Effector memory CD8-positive, alpha-beta T cell (primary cell): ENCODE data around the gene VGLL1.

Source experiments
- ATAC-seq: fragments of 150-1000 bp; cut with Tn5 transposase; replicated peaks from 2 replicates; pipeline ENCODE4 v1.10.0; 2021; ENCODE audit warnings: mild to moderate bottlenecking, moderate library complexity
- DNase-seq, 3 experiments: peaks; one replicate each; pipeline ENCODE4 v3.0.0; 2021
- H3K27ac Mint-ChIP-seq, 2 donors: one replicate each; pipeline ENCODE4 v1.8.0; 2022; ENCODE audit warnings: mild to moderate bottlenecking in 2 of 2, mixed read lengths in 2 of 2, moderate library complexity in 2 of 2
- H3K27me3 Mint-ChIP-seq, 2 donors: one replicate each; pipeline ENCODE4 v1.8.0; 2022; ENCODE audit warnings: mixed read lengths in 2 of 2
- H3K36me3 Mint-ChIP-seq: one replicate; pipeline ENCODE4 v1.8.0; 2022; ENCODE audit warnings: mild to moderate bottlenecking, moderate library complexity, mixed read lengths; ENCODE audit not compliant: insufficient read depth
- H3K4me1 Mint-ChIP-seq, 2 donors: one replicate each; pipeline ENCODE4 v1.8.0; 2022; ENCODE audit warnings: low read depth in 2 of 2, mixed read lengths in 2 of 2
- H3K4me3 Mint-ChIP-seq, 2 donors: one replicate each; pipeline ENCODE4 v1.8.0; 2022; ENCODE audit warnings: mild to moderate bottlenecking in 2 of 2, mixed read lengths in 2 of 2, moderate library complexity in 2 of 2
- H3K9me3 Mint-ChIP-seq, 2 donors: one replicate each; pipeline ENCODE4 v1.8.0; 2022; ENCODE audit warnings: mixed read lengths in 2 of 2

Gene VGLL1

GRCh38 chrX:136528645-136529315, 3.2 kb upstream of the VGLL1 start:
- H3K36me3 Mint-ChIP-seq, result no peaks in the 10 kb centered on the region
- H3K4me1 Mint-ChIP-seq, result peaks cover 0 to 3% of the 10 kb centered on the region in 2 donors
- no peak overlapping the region for H3K27ac Mint-ChIP-seq
- no peak overlapping the region for H3K4me3 Mint-ChIP-seq
- no peak for DNase-seq
- H3K9me3 Mint-ChIP-seq, result no peaks in the 10 kb centered on the region
- ATAC-seq, result no peak
- peaks cover 0 to 6% of the 10 kb centered on the region in 2 donors for H3K27me3 Mint-ChIP-seq

GRCh38 chrX:136529795-136530194, 2.2 kb upstream of the VGLL1 start:
- H3K4me1 Mint-ChIP-seq, result peaks cover 0 to 3% of the 10 kb centered on the region in 2 donors
- no peaks in the 10 kb centered on the region for H3K36me3 Mint-ChIP-seq
- DNase-seq (no peak), ATAC-seq (no peak)
- peaks cover 0 to 6% of the 10 kb centered on the region in 2 donors for H3K27me3 Mint-ChIP-seq
- no peak overlapping the region for H3K27ac Mint-ChIP-seq
- H3K9me3 Mint-ChIP-seq, result no peaks in the 10 kb centered on the region
- H3K4me3 Mint-ChIP-seq, result no peak overlapping the region

DNA sequence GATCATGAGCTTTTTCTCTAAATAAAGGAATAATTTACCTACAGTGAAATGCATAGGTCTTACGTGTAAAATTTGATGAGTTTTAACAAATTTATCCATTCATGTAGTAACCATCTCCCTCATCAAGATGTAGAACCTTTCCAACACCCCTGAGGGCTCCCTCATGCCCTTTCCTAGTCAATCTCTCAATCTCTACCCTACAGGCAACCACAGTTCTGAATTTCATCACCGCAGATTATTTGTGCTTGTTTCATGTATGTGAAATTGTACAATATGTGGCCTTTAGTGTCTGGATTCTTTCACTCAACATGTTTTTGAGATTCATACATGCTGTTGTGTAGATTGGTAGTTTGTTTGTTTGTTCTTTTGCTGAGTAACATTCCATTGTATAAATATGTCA, 2.1 kb downstream of the VGLL1 start:
- no peak overlapping the region for H3K27ac Mint-ChIP-seq
- peaks cover 0 to 6% of the 10 kb centered on the region in 2 donors for H3K27me3 Mint-ChIP-seq
- H3K36me3 Mint-ChIP-seq, result no peaks in the 10 kb centered on the region
- H3K4me3 Mint-ChIP-seq, result no peak overlapping the region
- H3K9me3 Mint-ChIP-seq, result no peaks in the 10 kb centered on the region
- ATAC-seq (no peak), DNase-seq (no peak)
- peaks cover 0 to 4% of the 10 kb centered on the region in 2 donors for H3K4me1 Mint-ChIP-seq

GRCh38 chrX:136538811-136539210, 6.8 kb downstream of the VGLL1 start:
- peak overlapping the region in 1 of 2 donors; percentile 35 for H3K27ac Mint-ChIP-seq
- H3K4me1 Mint-ChIP-seq, result peaks cover 6 to 12% of the 10 kb centered on the region in 2 donors
- no peaks in the 10 kb centered on the region for H3K36me3 Mint-ChIP-seq
- no peak for ATAC-seq
- H3K4me3 Mint-ChIP-seq, result no peak overlapping the region
- DNase-seq, result no peak
- no peaks in the 10 kb centered on the region for H3K9me3 Mint-ChIP-seq
- peaks cover 0 to 6% of the 10 kb centered on the region in 2 donors for H3K27me3 Mint-ChIP-seq

GRCh38 chrX:136540226-136540625, 8.2 kb downstream of the VGLL1 start:
- ATAC-seq, result no peak

GRCh38 chrX:136541294-136541693, 9.3 kb downstream of the VGLL1 start:
- Mint-ChIP-seq H3K4me3 (no peak overlapping the region), H3K9me3 (no peaks in the 10 kb centered on the region), H3K4me1 (peaks cover 12 to 19% of the 10 kb centered on the region in 2 donors), H3K36me3 (no peaks in the 10 kb centered on the region), H3K27me3 (peaks cover 0 to 4% of the 10 kb centered on the region in 2 donors), H3K27ac (no peak overlapping the region)
- DNase-seq (no peak), ATAC-seq (no peak)

More at GRCh38 chrX:136540226-136540625, 8.2 kb downstream of the VGLL1 start:
- H3K27me3 Mint-ChIP-seq, result peaks cover 0 to 6% of the 10 kb centered on the region in 2 donors
- H3K4me1 Mint-ChIP-seq, result peaks cover 9 to 12% of the 10 kb centered on the region in 2 donors
- no peaks in the 10 kb centered on the region for H3K9me3 Mint-ChIP-seq
- no peak for DNase-seq
- H3K4me3 Mint-ChIP-seq, result no peak overlapping the region
- H3K36me3 Mint-ChIP-seq, result no peaks in the 10 kb centered on the region
- no peak overlapping the region for H3K27ac Mint-ChIP-seq

- DNase-seq, result peak in 1 of 3 experiments; percentile 0
- H3K4me1 Mint-ChIP-seq, result peaks cover 12 to 23% of the 10 kb centered on the region in 2 donors
- peak; percentile 40 for ATAC-seq
- no peaks in the 10 kb centered on the region for H3K36me3 Mint-ChIP-seq
- no peak overlapping the region for H3K4me3 Mint-ChIP-seq
- H3K27me3 Mint-ChIP-seq, result no peaks in the 10 kb centered on the region
- no peaks in the 10 kb centered on the region for H3K9me3 Mint-ChIP-seq
- H3K27ac Mint-ChIP-seq, result peak overlapping the region in 1 of 2 donors; percentile 28
Measured at GRCh38 chrX:136542281-136542680, 10.3 kb downstream of the VGLL1 start.

DNA sequence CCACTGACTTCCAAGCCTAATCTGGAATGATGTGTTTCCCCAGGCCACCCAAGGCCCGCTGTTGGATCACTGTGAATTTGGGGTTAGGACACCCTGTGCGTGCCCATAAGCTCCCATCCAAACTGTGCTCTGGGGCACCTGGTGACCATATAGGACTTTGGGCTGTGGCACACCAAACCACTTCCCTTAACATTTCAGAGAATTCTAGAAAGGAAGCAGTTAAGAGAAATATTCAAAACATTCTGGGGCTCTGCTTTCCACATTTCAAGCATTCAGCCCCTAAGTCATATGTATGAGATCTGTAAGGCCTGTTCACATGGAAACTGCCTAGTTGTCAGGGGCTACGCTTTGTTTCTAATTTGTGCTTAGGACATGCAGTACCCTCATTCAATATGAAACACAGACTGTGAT, 14.4 kb downstream of the VGLL1 start:
- H3K4me3 Mint-ChIP-seq, result peak overlapping the region in 1 of 2 donors; percentile 27
- DNase-seq, result no peak

DNA sequence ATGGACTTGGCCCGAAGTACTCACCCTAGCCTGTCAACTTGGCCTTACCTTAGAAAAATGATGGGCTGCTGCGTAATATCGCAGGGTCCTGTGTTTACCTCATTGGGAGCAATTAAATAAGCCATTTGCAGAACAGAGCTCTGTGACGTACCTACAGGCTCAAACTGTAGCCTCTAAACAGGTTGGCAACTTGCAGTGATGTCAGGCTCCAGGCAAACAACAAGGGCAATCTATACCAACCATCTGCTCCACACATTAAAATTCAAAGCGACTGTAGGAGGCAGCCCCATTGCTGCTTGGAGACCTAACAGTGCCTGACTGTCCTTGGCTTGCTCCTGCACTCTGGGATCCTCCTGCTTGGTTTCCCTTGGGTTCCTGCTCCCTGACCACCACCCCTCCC, 17.2 kb downstream of the VGLL1 start:
- no peak for ATAC-seq
- no peaks in the 10 kb centered on the region for H3K36me3 Mint-ChIP-seq

More for the DNA sequence above, 14.4 kb downstream of the VGLL1 start:
- no peaks in the 10 kb centered on the region for H3K36me3 Mint-ChIP-seq
- no peak for ATAC-seq
- peaks cover 19 to 25% of the 10 kb centered on the region in 2 donors for H3K4me1 Mint-ChIP-seq
- H3K27ac Mint-ChIP-seq, result peak overlapping the region; percentile 69 to 81
- H3K27me3 Mint-ChIP-seq, result no peaks in the 10 kb centered on the region
- no peaks in the 10 kb centered on the region for H3K9me3 Mint-ChIP-seq

GRCh38 chrX:136551410-136551809, 19.4 kb downstream of the VGLL1 start:
- no peak overlapping the region for H3K4me3 Mint-ChIP-seq
- ATAC-seq, result no peak
- DNase-seq, result no peak
- no peaks in the 10 kb centered on the region for H3K9me3 Mint-ChIP-seq
- H3K36me3 Mint-ChIP-seq, result no peaks in the 10 kb centered on the region
- H3K27ac Mint-ChIP-seq, result no peak overlapping the region
- no peaks in the 10 kb centered on the region for H3K27me3 Mint-ChIP-seq
- H3K4me1 Mint-ChIP-seq, result peaks cover 7 to 8% of the 10 kb centered on the region in 2 donors

More for the DNA sequence above, 17.2 kb downstream of the VGLL1 start:
- Mint-ChIP-seq H3K27ac (peak overlapping the region in 1 of 2 donors; percentile 65), H3K4me1 (peaks cover 7 to 22% of the 10 kb centered on the region in 2 donors), H3K4me3 (no peak overlapping the region), H3K9me3 (no peaks in the 10 kb centered on the region), H3K27me3 (no peaks in the 10 kb centered on the region)
- DNase-seq, result no peak

GRCh38 chrX:136555694-136556093, 23.7 kb downstream of the VGLL1 start:
- H3K4me3 Mint-ChIP-seq, result no peak overlapping the region
- H3K9me3 Mint-ChIP-seq, result no peaks in the 10 kb centered on the region
- H3K27me3 Mint-ChIP-seq, result no peaks in the 10 kb centered on the region
- no peak overlapping the region for H3K27ac Mint-ChIP-seq
- ATAC-seq, result no peak
- DNase-seq, result no peak
- H3K4me1 Mint-ChIP-seq, result no peaks in the 10 kb centered on the region
- no peaks in the 10 kb centered on the region for H3K36me3 Mint-ChIP-seq

GRCh38 chrX:136572030-136572429, 40.0 kb downstream of the VGLL1 start:
- Mint-ChIP-seq H3K27ac (no peak overlapping the region), H3K4me3 (no peak overlapping the region)
- no peak for DNase-seq

GRCh38 chrX:136574548-136574947, 42.5 kb downstream of the VGLL1 start:
- ATAC-seq (no peak), DNase-seq (no peak)
- Mint-ChIP-seq H3K27ac (no peak overlapping the region), H3K36me3 (no peaks in the 10 kb centered on the region), H3K27me3 (no peaks in the 10 kb centered on the region), H3K4me3 (no peak overlapping the region), H3K9me3 (no peaks in the 10 kb centered on the region), H3K4me1 (peaks cover 3 to 11% of the 10 kb centered on the region in 2 donors)

More at GRCh38 chrX:136572030-136572429, 40.0 kb downstream of the VGLL1 start:
- H3K9me3 Mint-ChIP-seq, result no peaks in the 10 kb centered on the region
- peaks cover 0 to 4% of the 10 kb centered on the region in 2 donors for H3K4me1 Mint-ChIP-seq
- ATAC-seq, result no peak
- H3K27me3 Mint-ChIP-seq, result no peaks in the 10 kb centered on the region
- no peaks in the 10 kb centered on the region for H3K36me3 Mint-ChIP-seq

GRCh38 chrX:136577552-136577951, 45.5 kb downstream of the VGLL1 start:
- Mint-ChIP-seq H3K27ac (peak overlapping the region in 1 of 2 donors; percentile 73), H3K36me3 (no peaks in the 10 kb centered on the region), H3K27me3 (no peaks in the 10 kb centered on the region), H3K4me1 (peaks cover 3 to 11% of the 10 kb centered on the region in 2 donors), H3K4me3 (no peak overlapping the region), H3K9me3 (no peaks in the 10 kb centered on the region)
- ATAC-seq (peak; percentile 100), DNase-seq (peak; percentile 44 to 56 (median 55))
